Psoas muscle (tissue), 8 donors: ENCODE data around the gene MAPKAP1. TPM values are rescaled to one million over a fixed set of nuclear protein-coding genes. Genes with fewer than 3 reads are reported as not detected.

ENCODE experiments used
- ATAC-seq, 4 donors: fragments of 200-7000 bp; cut with Tn5 transposase; one replicate each; pipeline ENCODE4 v1.9.1; 2020; ENCODE audit warnings: moderate library complexity in 3 of 4, mild to moderate bottlenecking in 2 of 4
- DNase-seq, 2 donors: peaks; one replicate each; pipeline ENCODE4 v3.0.0-alpha.2; 2020
- H3K27ac ChIP-seq: fragments of 200-600 bp; one replicate; pipeline ENCODE4 v1.8.0; 2022
- H3K27me3 ChIP-seq, 3 donors: fragments of 200-600 bp in 1 of 3; one replicate each; pipeline versions ENCODE4 v1.6.1 to v1.8.0; 2013 to 2022; ENCODE audit warnings: low read length in 2 of 3, mild to moderate bottlenecking in 2 of 3, moderate library complexity in 1 of 3; ENCODE audit not compliant: insufficient read depth in 3 of 3
- H3K36me3 ChIP-seq, 2 donors: fragments of 200-600 bp in 1 of 2; one replicate each; pipeline versions ENCODE4 v1.6.1 to v1.8.0; 2013 to 2022; ENCODE audit warnings: low read depth in 1 of 2, mild to moderate bottlenecking in 1 of 2, moderate library complexity in 1 of 2; ENCODE audit not compliant: insufficient read depth in 1 of 2
- H3K4me1 ChIP-seq: fragments of 200-600 bp; one replicate; pipeline ENCODE4 v1.8.0; 2022
- H3K4me3 ChIP-seq: fragments of 200-600 bp; one replicate; pipeline ENCODE4 v1.8.0; 2022; ENCODE audit warnings: mild to moderate bottlenecking
- H3K9me3 ChIP-seq: fragments of 200-600 bp; one replicate; pipeline ENCODE4 v1.8.0; 2022
- WGBS, 3 donors: extraction: QIAGEN DNeasy Blood & Tissue Kit; methylation state at CpG; one replicate each; pipeline versions ENCODE4 v1.1.6 to v1.1.7; 2013; 5-methylcytosine and 5-hydroxymethylcytosine counted together
- intact Hi-C, 2 donors: fragments of 100-400 bp; cut with DNase I; formaldehyde crosslinking; loops; one replicate each; pipeline versions ENCODE4 v1.11.0 to v1.14.2; 2022
- polyA plus RNA-seq, 3 donors: library from polyadenylated mRNA; stranded (reverse); fragments of 200-250 nt; gene quantifications; one replicate each; pipeline ENCODE4 v1.2.3, GENCODE V29; 2013
- total RNA-seq, 4 donors: library from RNA; stranded (reverse); fragmentation: NEBNext Ultra II Directional in 2 of 4; extraction: Animal tissue kit (Norgen Biotek cat#: 25700) in 2 of 4; gene quantifications; one replicate each; pipeline versions ENCODE4 v1.2.1 to v1.2.4, GENCODE V29; 2021 to 2023
- TF ChIP-seq, protein P1 (sequence below): fragments of 200-600 bp; IDR thresholded peaks from one replicate; pipeline ENCODE4 v1.8.0; 2022; ENCODE audit warnings: antibody characterized with exemption
- donor health status: healthy with polysubstance abuse.
- donor health status: DM: no; HTN: no; CAD: no; lungs with moderate emphysema.
- donor health status: Bipolar disorder and iron deficiency.
- donor health status: healthy.
- donor health status: DM: yes; HTN: yes; CAD: no.
- donor health status: DM: no; HTN: no; CAD: no.
- donor health status: DM: no; HTN: no; CAD: no.
- donor health status: DM: yes; HTN: yes; CAD: no.

The MAPKAP1 gene
- total and polyA plus RNA-seq, 7 donors = 64.2 to 124 (median 90.4) TPM

- no peak overlapping the region for H3K4me3 ChIP-seq
- ATAC-seq = peak in 3 of 4 donors; percentile 51 to 75 (median 72)
- TF ChIP-seq, protein P1, sequence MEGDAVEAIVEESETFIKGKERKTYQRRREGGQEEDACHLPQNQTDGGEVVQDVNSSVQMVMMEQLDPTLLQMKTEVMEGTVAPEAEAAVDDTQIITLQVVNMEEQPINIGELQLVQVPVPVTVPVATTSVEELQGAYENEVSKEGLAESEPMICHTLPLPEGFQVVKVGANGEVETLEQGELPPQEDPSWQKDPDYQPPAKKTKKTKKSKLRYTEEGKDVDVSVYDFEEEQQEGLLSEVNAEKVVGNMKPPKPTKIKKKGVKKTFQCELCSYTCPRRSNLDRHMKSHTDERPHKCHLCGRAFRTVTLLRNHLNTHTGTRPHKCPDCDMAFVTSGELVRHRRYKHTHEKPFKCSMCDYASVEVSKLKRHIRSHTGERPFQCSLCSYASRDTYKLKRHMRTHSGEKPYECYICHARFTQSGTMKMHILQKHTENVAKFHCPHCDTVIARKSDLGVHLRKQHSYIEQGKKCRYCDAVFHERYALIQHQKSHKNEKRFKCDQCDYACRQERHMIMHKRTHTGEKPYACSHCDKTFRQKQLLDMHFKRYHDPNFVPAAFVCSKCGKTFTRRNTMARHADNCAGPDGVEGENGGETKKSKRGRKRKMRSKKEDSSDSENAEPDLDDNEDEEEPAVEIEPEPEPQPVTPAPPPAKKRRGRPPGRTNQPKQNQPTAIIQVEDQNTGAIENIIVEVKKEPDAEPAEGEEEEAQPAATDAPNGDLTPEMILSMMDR = no peak
- H3K9me3 ChIP-seq = no peaks in the 10 kb centered on the region
- H3K36me3 ChIP-seq = no peaks in the 10 kb centered on the region
- DNase-seq = no peak
- no peaks in the 10 kb centered on the region for H3K4me1 ChIP-seq
- no peak overlapping the region for H3K27ac ChIP-seq
- 84 to 87% (median 87%) methylated on average over 5 of the region's 5 CpGs for WGBS, 3 donors
- intact Hi-C loops = no loop called here
- no peaks in the 10 kb centered on the region for H3K27me3 ChIP-seq
Measured at GRCh38 chr9:125522328-125522725, 184.7 kb downstream of the MAPKAP1 start.

- Histone ChIP-seq H3K4me1 (no peaks in the 10 kb centered on the region), H3K9me3 (no peaks in the 10 kb centered on the region), H3K27ac (no peak overlapping the region), H3K4me3 (no peak overlapping the region), H3K36me3 (no peaks in the 10 kb centered on the region), H3K27me3 (no peaks in the 10 kb centered on the region)
- TF ChIP-seq, protein P1 = no peak
- ATAC-seq (no peak), DNase-seq (no peak)
- 63 to 74% (median 73%) methylated on average over 3 of the region's 3 CpGs for WGBS, 3 donors
- intact Hi-C loops = no loop called here
Measured at GRCh38 chr9:125521462-125522327, 185.3 kb downstream of the MAPKAP1 start.

DNA sequence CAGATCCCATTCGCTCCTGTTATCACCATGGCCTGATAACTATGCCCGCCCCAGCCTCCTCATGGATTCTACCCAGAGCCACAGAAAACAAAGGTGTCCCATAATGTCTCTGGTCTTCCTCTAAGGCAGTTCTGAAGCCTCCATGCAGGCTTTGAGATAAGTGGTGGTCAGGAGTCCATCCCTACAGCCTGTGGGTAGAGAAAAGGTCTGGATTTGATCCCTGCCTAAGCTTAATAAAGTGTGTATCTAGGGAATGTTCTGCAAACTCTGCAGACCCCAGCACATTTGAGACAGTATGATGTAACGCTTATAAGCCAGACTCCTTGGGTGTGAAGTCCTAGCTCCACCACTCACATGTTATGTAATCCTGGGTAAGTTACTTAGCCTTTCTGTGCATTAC lies 187.3 kb downstream of the MAPKAP1 start:
- H3K4me1 ChIP-seq = no peaks in the 10 kb centered on the region
- TF ChIP-seq, protein P1 = no peak
- H3K36me3 ChIP-seq = no peaks in the 10 kb centered on the region
- no peaks in the 10 kb centered on the region for H3K27me3 ChIP-seq
- DNase-seq (no peak), ATAC-seq (no peak)
- H3K9me3 ChIP-seq = no peaks in the 10 kb centered on the region
- no peak overlapping the region for H3K27ac ChIP-seq
- H3K4me3 ChIP-seq = no peak overlapping the region
- intact Hi-C loops = no loop called here
- 95 to 100% (median 98%) methylated on average over 3 of the region's 3 CpGs for WGBS, 3 donors

GRCh38 chr9:125517577-125517976 lies 189.4 kb downstream of the MAPKAP1 start:
- no peak for ATAC-seq
- no peak for DNase-seq
- Histone ChIP-seq H3K27me3 (no peaks in the 10 kb centered on the region), H3K4me3 (no peak overlapping the region), H3K36me3 (no peaks in the 10 kb centered on the region), H3K4me1 (peaks cover 12% of the 10 kb centered on the region), H3K27ac (no peak overlapping the region), H3K9me3 (no peaks in the 10 kb centered on the region)
- TF ChIP-seq, protein P1 = no peak
- WGBS, 3 donors = 93 to 95% (median 94%) methylated on average over 4 of the region's 4 CpGs
- intact Hi-C loops = no loop called here
